Transverse colon (tissue), 4 donors: ENCODE measurements around the gene RINT1.

Source experiments
- CTCF ChIP-seq, 5 experiments: fragments of 200-600 bp in 3 of 5; fragments of 450-650 bp in 2 of 5; sonication (generic) in 3 of 5; IDR thresholded peaks; 1 replicate in 2 of 5; 2 replicates in 3 of 5; pipeline ENCODE4 v1.5.1; 2016 to 2017; ENCODE audit warnings: antibody characterized with exemption in 5 of 5, inconsistent platforms in 3 of 5, mild to moderate bottlenecking in 2 of 5, moderate library complexity in 1 of 5
- EP300 ChIP-seq: sonication (generic); formaldehyde crosslinking; IDR thresholded peaks from one replicate; pipeline ENCODE4 v1.6.1; 2017; ENCODE audit warnings: antibody characterized with exemption, low read depth
- POLR2A ChIP-seq: fragments of 450-650 bp; IDR thresholded peaks from one replicate; pipeline ENCODE4 v1.6.1; 2016; ENCODE audit warnings: antibody characterized with exemption, mild to moderate bottlenecking, moderate library complexity
- POLR2AphosphoS5 ChIP-seq, 3 donors: sonication (generic); formaldehyde crosslinking; IDR thresholded peaks; one replicate each; pipeline ENCODE4 v1.6.1; 2016; ENCODE audit warnings: antibody characterized with exemption in 3 of 3

GRCh38 chr7:105559926-105560325 lies 27.9 kb downstream of the RINT1 start:
- TF ChIP-seq CTCF (IDR thresholded peaks at IDR 0.05) (no peak), POLR2A (no peak), POLR2AphosphoS5 (IDR thresholded peaks at IDR 0.05) (no peak), EP300 (no peak)
